Activated CD8-positive, alpha-beta memory T cell treated with anti-CD3 and anti-CD28 coated beads, Interleukin-2, amount 50 U/mL, for 4 hours (primary cell): Measurements from ENCODE around the gene GNG8.

ENCODE experiments used
- DNase-seq: peaks from one replicate; pipeline ENCODE4 v3.0.0-alpha.2; 2020

Gene GNG8

DNA sequence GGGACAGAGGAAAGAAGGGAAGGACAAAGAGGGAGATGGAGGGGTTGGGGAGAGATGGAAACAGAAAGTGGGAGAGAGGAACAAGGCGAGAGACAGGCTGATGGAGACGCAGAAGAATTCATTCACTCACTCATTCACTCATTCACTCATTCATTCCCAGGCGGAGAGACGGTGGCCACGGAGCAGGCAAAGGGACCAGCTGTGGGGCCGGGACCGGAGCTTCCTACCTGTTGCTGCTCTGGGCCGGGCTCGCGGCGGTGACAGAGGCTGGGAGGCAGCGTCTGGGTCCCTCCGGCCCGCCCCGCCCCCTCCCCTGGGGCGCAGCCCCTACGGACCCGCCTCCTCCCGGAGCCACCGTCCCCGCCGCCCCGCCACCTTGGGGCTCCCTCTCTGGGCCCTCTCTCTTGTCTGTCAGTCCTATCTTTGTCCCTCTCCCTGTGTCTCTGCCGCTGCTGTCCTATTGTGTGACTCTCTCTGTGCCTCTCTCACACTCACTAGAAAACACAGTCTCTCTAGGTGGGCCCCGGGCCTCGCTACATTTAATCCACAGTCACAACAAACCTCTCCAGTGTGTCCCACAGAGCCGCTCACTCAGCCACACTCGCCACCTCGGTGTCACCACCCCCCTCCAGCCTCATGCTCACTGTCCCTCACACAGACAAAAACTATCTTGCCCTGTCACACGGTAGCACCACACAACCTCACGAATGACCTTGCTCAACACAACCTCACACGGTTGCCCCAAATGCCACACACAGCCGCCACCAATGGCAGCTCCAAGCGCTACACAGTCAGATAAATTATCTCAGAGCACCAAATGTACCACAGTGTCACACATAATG, at the start of gene GNG8:
GNG8 (minus strand) TSS at position 283 of the 842 bp plus-strand sequence. CDS start 1,520 bp downstream, outside the sequence.
- DNase-seq, result no peak

GRCh38 chr19:46685189-46685588, 49.2 kb upstream of the GNG8 start:
- DNase-seq, result no peak

- peak; percentile 39 for DNase-seq
Observed at GRCh38 chr19:46678110-46678732, 42.2 kb upstream of the GNG8 start.

GRCh38 chr19:46674416-46675178, 38.6 kb upstream of the GNG8 start:
- no peak for DNase-seq

DNA sequence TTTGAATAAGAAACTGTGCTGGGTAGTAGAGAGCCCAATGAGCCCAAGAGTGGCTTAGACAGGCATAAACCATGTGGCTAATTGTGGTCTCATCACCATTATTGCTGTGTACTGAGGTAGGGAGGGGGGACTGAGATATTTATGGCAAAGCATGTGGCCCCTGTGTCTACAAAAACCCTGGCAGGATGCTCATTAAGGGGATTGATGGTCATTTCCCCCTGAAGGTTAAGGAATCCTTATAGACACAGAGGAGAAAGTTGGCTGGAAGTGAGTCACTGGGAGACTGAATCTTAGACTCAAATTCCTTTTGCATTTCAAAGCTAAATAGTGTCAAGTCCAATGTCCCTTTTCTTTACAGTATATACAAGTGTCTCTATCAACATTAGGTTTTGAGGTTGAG, 34.8 kb upstream of the GNG8 start:
- DNase-seq, result no peak

GRCh38 chr19:46668662-46669061, 32.7 kb upstream of the GNG8 start:
- DNase-seq, result no peak

DNA sequence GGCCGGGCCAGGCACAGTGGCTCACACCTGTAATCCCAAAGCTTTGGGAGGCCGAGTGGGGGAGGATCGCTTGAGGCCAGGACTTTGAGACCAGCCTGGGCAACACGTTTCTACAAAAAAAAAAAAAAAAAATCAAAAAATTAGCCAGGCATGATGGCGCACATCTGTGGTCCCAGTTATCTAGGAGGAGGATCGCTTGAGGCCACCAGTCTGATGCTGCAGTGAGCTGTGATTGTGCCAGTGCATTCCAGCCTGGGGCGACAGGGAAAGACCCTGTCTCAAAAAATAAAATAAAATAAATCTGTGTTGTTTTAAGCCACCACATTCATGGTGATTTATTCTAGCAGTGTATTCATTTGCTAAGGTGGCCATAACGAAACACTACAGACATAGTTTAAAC, 29.1 kb upstream of the GNG8 start:
- DNase-seq, result no peak

DNA sequence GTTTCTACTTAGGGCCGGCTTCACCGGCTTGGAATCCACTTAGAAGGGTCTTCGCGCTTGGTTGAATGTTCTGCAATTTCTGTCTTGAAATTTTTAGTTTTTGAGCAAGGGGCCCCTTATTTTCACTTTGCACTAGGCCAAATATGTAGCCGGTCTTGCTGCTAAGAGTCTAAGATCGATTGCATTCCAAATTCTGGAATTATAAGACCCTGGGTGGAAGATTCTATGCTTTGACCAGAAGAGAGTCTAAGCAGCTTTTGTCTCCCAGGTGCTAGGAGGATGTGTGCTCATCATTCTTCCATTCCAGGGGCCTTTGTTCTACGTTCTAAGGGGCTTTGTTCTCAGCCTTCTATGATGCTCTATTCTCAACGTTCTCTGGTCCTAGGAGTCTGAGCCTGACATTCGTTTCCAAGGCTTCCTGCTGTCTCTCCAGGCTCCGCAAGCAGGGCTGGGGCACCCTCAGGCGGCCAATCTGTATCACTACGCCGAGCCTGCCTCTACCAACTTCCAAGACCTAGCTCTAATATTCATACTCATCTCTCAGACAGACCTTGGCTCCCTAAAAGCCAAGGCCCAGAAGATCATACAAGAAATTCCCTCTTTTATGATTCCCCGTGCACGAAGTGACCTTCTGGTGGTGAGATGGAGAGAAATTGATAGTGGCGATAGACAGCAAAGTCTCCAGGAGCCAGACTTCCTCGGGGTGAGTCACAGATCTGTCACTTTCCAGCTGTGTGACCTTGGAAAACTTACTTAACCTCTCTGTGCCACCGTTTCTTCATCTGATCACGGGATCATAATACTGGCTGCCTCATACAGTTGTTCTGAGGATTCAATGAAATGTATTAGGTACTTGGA, 26.0 kb upstream of the GNG8 start:
- peak; percentile 71 for DNase-seq

DNA sequence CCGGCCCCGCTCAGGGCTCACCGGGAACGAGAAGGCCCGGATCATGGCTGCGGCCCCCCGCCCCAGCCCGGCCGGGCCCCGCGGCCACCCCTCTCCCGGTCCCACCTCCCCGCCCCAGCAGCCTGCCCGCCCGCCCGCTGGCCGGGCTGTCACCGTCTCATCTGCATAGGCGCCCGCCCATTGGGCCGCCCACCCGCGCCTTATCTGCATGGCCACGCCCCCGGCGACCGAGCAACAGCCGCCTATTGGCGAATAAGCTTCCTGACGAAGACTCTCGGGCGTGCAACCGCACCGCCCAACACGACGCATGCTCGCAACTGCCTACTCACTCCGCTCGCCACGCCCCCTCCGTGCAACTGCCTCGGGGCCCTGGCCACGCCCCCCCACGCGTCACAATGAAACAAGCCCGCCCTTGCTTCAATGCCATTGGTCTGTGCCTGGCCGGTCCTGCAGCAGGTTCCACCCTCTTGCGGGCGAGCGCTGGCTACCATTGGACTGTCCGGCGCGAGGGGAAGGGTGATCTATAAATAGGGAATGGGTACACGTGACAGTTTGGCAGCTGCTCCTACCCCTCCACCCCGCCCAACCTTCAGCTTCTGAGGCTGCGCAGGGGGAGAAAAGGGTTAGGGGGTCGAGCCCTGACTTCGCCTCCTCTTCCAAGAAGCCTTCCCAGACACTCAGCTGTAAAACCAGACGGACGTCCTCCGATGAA, 25.2 kb upstream of the GNG8 start, which contains the start of gene DACT3:
DACT3 (minus strand) TSS at position 163 of the 712 bp plus-strand sequence; CDS start at position 45, 118 bp downstream.
- DNase-seq, result peak; percentile 100

- no peak for DNase-seq
Observed at GRCh38 chr19:46660551-46661019, 24.6 kb upstream of the GNG8 start.

GRCh38 chr19:46660008-46660517, 24.1 kb upstream of the GNG8 start:
- no peak for DNase-seq

DNA sequence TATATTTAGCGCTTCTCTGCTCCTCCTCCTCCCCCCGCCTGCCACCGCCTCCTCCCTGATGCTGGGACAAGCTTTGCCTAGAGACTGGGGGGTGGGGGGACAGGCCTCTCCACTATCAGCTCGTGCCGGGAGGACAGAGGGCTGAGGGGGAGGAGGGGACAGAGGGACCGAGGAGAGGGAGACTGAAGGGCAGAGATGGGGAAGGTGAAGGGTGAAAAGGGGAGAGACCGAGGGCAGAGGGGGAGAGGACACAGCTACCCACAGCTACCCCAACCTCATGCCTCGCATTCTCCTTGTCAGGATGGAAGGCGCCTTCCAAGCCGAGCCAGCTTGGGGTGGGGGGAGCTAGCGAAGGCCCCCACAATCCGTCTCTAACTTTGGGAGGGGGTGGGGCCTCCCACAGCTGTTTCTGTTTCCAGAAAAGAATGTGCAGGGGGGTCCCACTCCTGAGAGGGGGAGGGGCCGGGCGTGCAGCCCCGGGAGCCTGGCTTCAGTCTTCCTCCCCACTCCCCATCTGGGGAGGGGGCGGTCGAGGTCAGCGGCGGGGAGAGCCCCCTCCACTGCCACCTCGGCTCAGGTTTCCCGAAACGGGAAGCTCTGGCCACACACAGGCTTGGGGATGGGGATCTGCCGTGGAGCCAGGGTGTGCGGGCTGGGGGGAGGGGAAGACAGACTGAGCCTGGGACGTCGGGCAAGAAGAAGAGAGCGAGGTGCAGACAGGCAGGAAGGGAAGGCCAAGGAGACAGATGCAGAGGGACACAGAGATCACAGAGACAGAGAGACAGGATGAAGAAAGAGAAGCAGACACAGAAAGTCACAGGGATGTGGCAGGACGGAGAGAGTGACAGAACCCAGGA, 23.4 kb upstream of the GNG8 start:
- no peak for DNase-seq

DNA sequence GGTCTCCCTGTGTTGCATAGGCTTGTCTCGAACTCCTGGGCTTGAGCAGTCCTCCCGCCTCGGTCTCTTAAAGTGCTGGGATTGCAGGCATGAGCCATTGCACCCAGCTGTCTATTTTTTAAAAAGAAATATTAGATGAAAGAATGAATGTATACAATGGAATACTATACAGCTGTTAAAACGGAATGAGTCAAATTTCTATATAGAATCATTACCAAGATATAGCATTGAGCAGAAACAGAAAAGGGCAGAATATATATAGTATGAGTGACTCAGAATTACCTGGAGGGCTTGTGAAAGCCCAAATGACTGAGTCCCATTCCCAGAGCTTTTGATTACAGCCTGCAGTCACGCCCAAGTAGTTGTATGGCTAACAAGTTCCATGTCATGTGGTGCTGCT, 20.5 kb upstream of the GNG8 start:
- no peak for DNase-seq

- DNase-seq, result no peak
Observed at GRCh38 chr19:46654621-46655152, 18.7 kb upstream of the GNG8 start.

DNA sequence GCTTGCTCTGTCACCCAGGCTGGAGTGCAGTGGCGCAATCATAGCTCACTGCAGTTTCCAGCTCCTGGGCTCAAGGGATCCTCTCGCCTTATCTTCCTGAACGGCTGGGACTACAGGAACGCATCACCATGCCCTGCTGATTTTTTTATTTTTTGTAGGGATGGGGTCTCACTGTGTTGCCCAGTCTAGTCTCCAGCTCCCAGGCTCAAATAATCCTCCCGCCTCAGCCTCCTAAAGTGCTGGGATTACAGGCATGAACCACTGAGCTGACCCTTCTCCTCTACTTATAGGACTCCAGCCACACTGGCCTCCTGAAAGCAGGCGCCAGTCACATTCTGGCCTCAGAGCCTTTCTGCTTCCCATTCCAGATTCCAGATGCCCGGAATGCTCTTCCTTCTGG, 14.4 kb upstream of the GNG8 start:
- DNase-seq, result no peak

- DNase-seq, result no peak
Observed at GRCh38 chr19:46648961-46649960, 13.3 kb upstream of the GNG8 start.

- DNase-seq, result no peak
Observed at GRCh38 chr19:46648060-46648960, 12.3 kb upstream of the GNG8 start.

GRCh38 chr19:46646402-46646801, 10.4 kb upstream of the GNG8 start:
- DNase-seq, result no peak
